ENCODE measurements around the gene IL4R.

IL4R gene

DNA sequence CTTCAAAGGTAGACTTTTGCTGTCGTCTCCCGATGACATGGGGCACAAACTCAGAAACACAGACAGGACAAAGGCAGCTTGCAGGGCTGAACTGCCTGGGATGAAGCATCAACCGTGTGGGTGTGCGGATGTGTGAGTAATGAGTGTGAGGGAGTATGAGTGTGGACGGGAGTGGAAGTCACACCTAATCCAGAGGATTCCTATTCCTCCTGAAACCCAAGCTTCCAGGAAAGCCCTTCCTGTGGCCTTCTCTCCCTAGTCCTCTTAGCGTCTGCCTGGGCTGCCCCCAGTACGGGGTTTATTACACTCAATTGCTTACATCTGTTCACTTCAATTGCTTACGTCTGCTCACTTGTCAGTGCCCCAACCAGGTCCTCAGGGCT, 2.3 kb upstream of the IL4R start:
- TF ChIP-seq, protein P1, sequence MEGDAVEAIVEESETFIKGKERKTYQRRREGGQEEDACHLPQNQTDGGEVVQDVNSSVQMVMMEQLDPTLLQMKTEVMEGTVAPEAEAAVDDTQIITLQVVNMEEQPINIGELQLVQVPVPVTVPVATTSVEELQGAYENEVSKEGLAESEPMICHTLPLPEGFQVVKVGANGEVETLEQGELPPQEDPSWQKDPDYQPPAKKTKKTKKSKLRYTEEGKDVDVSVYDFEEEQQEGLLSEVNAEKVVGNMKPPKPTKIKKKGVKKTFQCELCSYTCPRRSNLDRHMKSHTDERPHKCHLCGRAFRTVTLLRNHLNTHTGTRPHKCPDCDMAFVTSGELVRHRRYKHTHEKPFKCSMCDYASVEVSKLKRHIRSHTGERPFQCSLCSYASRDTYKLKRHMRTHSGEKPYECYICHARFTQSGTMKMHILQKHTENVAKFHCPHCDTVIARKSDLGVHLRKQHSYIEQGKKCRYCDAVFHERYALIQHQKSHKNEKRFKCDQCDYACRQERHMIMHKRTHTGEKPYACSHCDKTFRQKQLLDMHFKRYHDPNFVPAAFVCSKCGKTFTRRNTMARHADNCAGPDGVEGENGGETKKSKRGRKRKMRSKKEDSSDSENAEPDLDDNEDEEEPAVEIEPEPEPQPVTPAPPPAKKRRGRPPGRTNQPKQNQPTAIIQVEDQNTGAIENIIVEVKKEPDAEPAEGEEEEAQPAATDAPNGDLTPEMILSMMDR (IDR thresholded peaks at IDR 0.05; ENCODE audit: extremely low read depth, missing control alignments) = no peak

DNA sequence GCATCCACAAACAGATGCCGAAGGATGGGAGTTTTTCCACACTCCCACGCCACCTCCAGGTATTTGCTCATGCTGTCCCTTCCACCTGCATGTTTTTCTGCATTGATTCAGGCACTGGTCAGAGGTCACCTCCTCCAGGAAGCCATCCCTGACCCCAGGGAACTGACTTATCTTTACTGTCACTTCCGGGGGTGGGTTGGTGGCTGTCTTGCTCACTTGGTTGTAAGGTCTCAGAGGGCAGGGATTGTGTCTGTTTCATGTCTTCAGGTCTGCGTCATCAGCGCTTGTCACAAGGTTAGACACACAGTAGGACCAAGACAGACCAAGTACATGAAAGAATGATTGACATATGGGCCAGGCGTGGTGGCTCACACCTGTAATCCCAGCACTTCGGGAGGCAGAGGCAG, 1.9 kb upstream of the IL4R start:
- DNase-seq (ENCODE audit: low spot score) = no peak
- TF ChIP-seq, protein P1 (IDR thresholded peaks at IDR 0.05; ENCODE audit: extremely low read depth, missing control alignments) = no peak

More for the DNA sequence above, 2.3 kb upstream of the IL4R start:
- DNase-seq (ENCODE audit: low spot score) = no peak

DNA sequence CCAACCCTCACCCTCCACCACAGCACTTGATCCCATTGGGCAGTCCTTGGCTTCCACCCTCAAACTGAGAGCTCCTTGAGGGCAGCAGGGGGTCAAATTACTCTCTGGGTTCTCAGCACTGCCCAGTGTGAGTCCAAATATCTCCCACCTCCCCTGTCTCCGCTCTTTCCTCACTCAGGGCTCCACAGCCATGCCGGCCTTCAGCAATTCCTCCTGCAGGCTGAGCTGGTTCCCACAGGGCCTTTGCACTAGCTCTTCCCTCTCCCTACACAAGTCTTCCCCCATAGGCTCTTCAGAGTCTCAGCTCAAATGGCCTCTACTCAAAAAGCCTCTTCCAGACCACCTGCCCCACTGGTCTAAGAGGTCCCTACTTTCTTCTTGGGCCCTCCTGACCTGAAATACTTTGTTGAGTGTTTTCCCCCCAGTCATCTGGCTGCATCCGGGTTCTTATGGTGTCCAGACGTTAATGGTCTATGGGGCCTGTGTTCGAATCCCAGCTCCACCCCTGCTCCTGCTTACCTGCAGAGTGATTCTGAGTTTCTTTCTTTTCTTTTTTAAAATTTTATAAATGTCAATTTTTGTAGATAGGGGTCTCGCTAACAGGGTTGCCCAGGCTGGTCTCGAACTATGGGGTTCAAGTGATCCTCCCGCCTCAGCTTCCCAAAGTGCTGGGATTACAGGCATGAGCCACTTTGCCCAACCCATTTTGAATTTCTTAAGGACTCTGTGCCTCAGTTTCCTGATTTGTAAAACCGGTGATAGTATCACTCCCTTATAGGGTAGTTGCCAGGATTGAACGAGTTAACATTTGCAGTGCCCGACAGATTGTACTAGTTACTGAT, 973 bp upstream of the IL4R start:
- TF ChIP-seq, protein P1 (IDR thresholded peaks at IDR 0.05; ENCODE audit: extremely low read depth, missing control alignments) = no peak
- no peak for DNase-seq (ENCODE audit: low spot score)

DNA sequence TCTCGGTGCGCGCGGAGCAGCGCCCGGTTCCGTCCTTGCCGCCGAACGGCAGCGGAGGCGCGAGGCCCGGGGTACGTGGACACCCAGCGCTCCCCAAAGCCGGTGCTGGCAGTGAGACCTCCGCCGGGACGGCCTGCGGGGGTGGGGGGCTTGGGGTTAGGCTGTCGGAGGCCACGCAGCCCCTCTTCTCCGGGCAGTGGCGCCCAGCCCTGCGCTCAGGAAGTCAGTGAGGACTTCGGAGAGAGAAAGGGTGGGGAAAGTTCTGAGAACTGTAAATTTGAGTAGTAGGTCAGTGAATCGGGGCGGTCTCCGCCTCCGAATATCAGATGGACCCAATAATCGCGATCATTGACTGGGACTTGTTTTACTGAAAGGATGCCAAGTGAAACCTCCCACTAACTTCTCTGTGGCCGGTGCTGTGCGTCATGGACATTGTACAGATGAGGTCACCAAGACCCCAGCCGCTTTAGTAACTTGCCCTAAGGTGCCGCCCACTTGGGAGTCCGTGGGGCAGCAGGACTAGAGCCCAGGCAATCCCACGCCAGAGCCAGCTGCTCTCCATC, 468 bp downstream of the IL4R start:
- peak; percentile 72 for DNase-seq (ENCODE audit: low spot score)
- TF ChIP-seq, protein P1 (IDR thresholded peaks at IDR 0.05; ENCODE audit: extremely low read depth, missing control alignments) = no peak

DNA sequence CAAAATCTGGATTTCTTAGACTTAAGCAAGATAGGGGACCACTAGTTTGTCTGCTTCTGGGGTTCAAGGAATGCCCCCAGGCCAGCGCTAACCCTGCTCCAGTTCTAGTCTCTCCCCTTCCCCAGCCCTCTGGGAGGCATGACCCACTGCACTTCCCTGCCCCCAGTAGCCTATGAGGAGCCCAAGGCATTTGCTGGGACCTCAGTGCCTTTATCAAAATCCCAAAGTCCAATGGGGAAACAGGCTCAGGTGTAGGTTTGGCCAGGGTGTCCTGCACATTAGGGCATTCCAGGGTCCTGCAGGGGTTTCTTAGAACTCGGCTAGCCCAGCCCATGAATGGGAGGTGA, 1.2 kb downstream of the IL4R start:
- no peak for DNase-seq (ENCODE audit: low spot score)
- TF ChIP-seq, protein P1 (IDR thresholded peaks at IDR 0.05; ENCODE audit: extremely low read depth, missing control alignments) = no peak

DNA sequence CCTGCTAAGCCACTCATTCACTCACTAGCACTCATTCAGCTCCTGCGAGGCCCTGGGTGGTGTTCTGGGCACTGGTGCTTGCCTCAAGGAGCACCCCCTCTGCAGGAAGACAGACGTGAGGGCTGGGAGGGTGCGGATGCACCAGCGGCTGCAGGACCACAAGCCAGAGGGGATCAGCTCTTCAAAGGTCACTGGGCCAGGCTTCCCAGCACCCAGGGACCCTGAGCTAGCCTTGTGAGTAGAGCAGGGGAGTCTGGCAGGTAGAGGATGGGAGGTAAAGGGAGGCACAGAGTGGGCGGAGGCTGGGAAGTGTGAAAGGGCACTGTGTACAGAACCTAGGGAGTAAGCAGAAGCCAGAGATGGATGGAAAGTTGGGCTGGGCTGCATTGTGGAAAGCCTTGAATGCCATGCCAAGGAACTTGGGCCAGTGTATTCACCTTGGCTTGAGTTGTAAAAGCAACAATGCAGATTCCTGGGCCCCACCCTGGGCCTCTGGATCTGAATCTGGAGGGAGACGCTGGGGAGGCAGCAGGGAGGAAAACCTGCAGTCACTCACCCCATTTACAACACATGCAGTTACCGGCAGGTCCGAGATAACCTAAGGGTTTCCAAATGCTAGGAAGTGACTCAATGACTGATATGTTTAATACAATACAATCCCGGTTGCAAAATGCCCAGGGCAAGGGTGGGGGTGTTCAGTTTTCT, 1.7 kb downstream of the IL4R start:
- peak; percentile 53 for DNase-seq (ENCODE audit: low spot score)
- TF ChIP-seq, protein P1 (IDR thresholded peaks at IDR 0.05; ENCODE audit: extremely low read depth, missing control alignments) = no peak

Measured in GM20000 (cell line).